ENCODE results near the gene GEMIN7.

The GEMIN7 gene

GRCh38 chr19:45090034-45090433 is 11.0 kb downstream of the GEMIN7 start:
- no peak for DNase-seq

GRCh38 chr19:45090606-45091005 is 11.5 kb downstream of the GEMIN7 start:
- no peak for DNase-seq

- DNase-seq: peak; percentile 68 to 98 (median 96)
Measured at GRCh38 chr19:45091031-45091923, 12.2 kb downstream of the GEMIN7 start.

GRCh38 chr19:45092747-45093678 is 14.0 kb downstream of the GEMIN7 start, which contains the start of gene PPP1R37:
TSS of gene PPP1R37 (plus strand) at chr19:45093179. CDS start at chr19:45093326, 147 bp downstream.
- peak; percentile 40 to 92 (median 88) for DNase-seq

- no peak for DNase-seq
Measured at GRCh38 chr19:45094137-45094536, 15.1 kb downstream of the GEMIN7 start.

GRCh38 chr19:45094707-45095106 is 15.6 kb downstream of the GEMIN7 start:
- no peak for DNase-seq

- no peak for DNase-seq
Measured at GRCh38 chr19:45095496-45096413, 16.7 kb downstream of the GEMIN7 start.

GRCh38 chr19:45096700-45097099 is 17.6 kb downstream of the GEMIN7 start:
- no peak for DNase-seq

GRCh38 chr19:45097450-45097775 is 18.4 kb downstream of the GEMIN7 start:
- DNase-seq: no peak

GRCh38 chr19:45097776-45098520 is 18.9 kb downstream of the GEMIN7 start:
- peak in 10 of 14 donors; percentile 38 to 87 (median 60) for DNase-seq

GRCh38 chr19:45098521-45099466 is 19.7 kb downstream of the GEMIN7 start:
- peak in 12 of 14 donors; percentile 39 to 76 (median 58) for DNase-seq

- DNase-seq: peak in 1 of 14 donors; percentile 80
Measured at GRCh38 chr19:45099467-45100191, 20.6 kb downstream of the GEMIN7 start.

GRCh38 chr19:45100201-45100600 is 21.1 kb downstream of the GEMIN7 start:
- DNase-seq: no peak

GRCh38 chr19:45100846-45101252 is 21.8 kb downstream of the GEMIN7 start:
- DNase-seq: no peak

- DNase-seq: no peak
Measured at GRCh38 chr19:45101806-45102205, 22.7 kb downstream of the GEMIN7 start.

- DNase-seq: no peak
Measured at GRCh38 chr19:45102481-45102880, 23.4 kb downstream of the GEMIN7 start.

- DNase-seq: peak in 3 of 14 donors; percentile 6 to 54 (median 6)
Measured at GRCh38 chr19:45103156-45103507, 24.1 kb downstream of the GEMIN7 start.

GRCh38 chr19:45103508-45104319 is 24.7 kb downstream of the GEMIN7 start:
- peak in 2 of 14 donors; percentile 11 to 59 for DNase-seq
